Mesendoderm (in vitro differentiated cells): ENCODE data around the gene XPO5.

ENCODE experiments used
- DNase-seq: peaks from one replicate; pipeline ENCODE4 v3.0.0; 2013
- H2AK5ac ChIP-seq: 2 replicates; pipeline ENCODE4 v1.6.1; 2013; ENCODE audit warnings: low read length, inconsistent platforms
- H2BK120ac ChIP-seq: 2 replicates; pipeline ENCODE4 v1.6.1; 2013; ENCODE audit warnings: low read depth, mild to moderate bottlenecking, low read length, moderate library complexity, mixed read lengths
- H2BK15ac ChIP-seq: replicated peaks from 2 replicates; pipeline ENCODE4 v1.6.1; 2013; ENCODE audit warnings: low read depth, mild to moderate bottlenecking, moderate library complexity
- H2BK5ac ChIP-seq: 2 replicates; pipeline ENCODE4 v1.6.1; 2013; ENCODE audit warnings: low read length, inconsistent platforms
- H3K18ac ChIP-seq: 2 replicates; pipeline ENCODE4 v1.6.1; 2013; ENCODE audit warnings: mild to moderate bottlenecking, low read length, mixed read lengths
- H3K23ac ChIP-seq: one replicate; pipeline ENCODE4 v1.6.1; 2013; ENCODE audit warnings: low read length
- H3K27ac ChIP-seq: 2 replicates; pipeline ENCODE4 v1.5.1; 2013; ENCODE audit warnings: low read depth, mild to moderate bottlenecking, inconsistent platforms, low read length, moderate library complexity
- H3K27me3 ChIP-seq: 2 replicates; pipeline ENCODE4 v1.6.1; 2013; ENCODE audit warnings: low read length, control low read depth, mild to moderate bottlenecking, inconsistent platforms; ENCODE audit not compliant: insufficient read depth, poor library complexity
- H3K36me3 ChIP-seq: 2 replicates; pipeline ENCODE4 v1.6.1; 2013; ENCODE audit warnings: low read length, inconsistent platforms; ENCODE audit not compliant: control insufficient read depth, insufficient read depth
- H3K4ac ChIP-seq: one replicate; pipeline ENCODE4 v1.6.1; 2013; ENCODE audit warnings: low read depth, mild to moderate bottlenecking, low read length, moderate library complexity
- H3K4me1 ChIP-seq: 2 replicates; pipeline ENCODE4 v1.6.1; 2013; ENCODE audit warnings: low read depth, low read length, inconsistent platforms; ENCODE audit not compliant: control insufficient read depth
- H3K4me2 ChIP-seq: 2 replicates; pipeline ENCODE4 v1.6.1; 2013; ENCODE audit warnings: low read length
- H3K4me3 ChIP-seq: 2 replicates; pipeline ENCODE4 v1.5.1; 2013; ENCODE audit warnings: mild to moderate bottlenecking, low read length
- H3K56ac ChIP-seq: one replicate; pipeline ENCODE4 v1.6.1; 2013; ENCODE audit warnings: low read length
- H3K79me1 ChIP-seq: 2 replicates; pipeline ENCODE4 v1.6.1; 2013; ENCODE audit warnings: low read length, inconsistent platforms
- H3K79me2 ChIP-seq: 2 replicates; pipeline ENCODE4 v1.6.1; 2013; ENCODE audit warnings: mild to moderate bottlenecking, low read length; ENCODE audit not compliant: control insufficient read depth, insufficient read depth
- H3K9ac ChIP-seq: 2 replicates; pipeline ENCODE4 v1.6.1; 2013; ENCODE audit warnings: low read length, inconsistent platforms
- H4K5ac ChIP-seq: one replicate; pipeline ENCODE4 v1.6.1; 2013; ENCODE audit warnings: low read length
- H4K8ac ChIP-seq: one replicate; pipeline ENCODE4 v1.6.1; 2013; ENCODE audit warnings: low read depth, mild to moderate bottlenecking, control low read depth, low read length, moderate library complexity
- WGBS: extraction: QIAGEN DNeasy Blood & Tissue Kit; methylation state at CpG from one replicate; pipeline ENCODE4 v1.1.7; 2013; ENCODE audit warnings: low lambda C conversion rate, missing lambda C conversion rate; ENCODE audit not compliant: insufficient coverage; ENCODE audit errors: extremely low coverage; 5-methylcytosine and 5-hydroxymethylcytosine counted together

The XPO5 gene

DNA sequence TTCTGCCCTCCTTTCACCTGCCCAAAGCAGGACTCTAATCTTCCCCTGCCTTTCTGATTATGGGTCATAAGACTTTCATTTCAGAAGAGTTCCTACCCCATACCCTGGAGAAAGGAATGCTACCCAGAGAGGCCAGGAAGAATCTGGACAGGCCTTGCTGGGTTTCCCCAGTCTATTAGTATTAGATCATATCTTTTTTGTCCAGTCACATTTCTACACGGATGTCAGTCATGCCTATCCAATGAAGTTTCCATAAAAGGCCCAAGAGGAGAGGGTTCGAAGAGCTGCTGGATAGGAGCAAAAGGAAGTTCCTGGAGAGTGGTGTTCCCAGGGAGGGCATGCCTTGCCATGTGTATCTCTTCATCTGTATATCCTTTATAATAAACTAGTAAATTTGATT is 3.3 kb upstream of the XPO5 start:
- H4K8ac ChIP-seq = no peak overlapping the region
- no peak overlapping the region for H3K18ac ChIP-seq
- H3K23ac ChIP-seq = no peak overlapping the region
- no peak overlapping the region for H2BK120ac ChIP-seq
- H3K79me1 ChIP-seq = peaks cover 8% of the 10 kb centered on the region
- H3K79me2 ChIP-seq = peaks cover 24% of the 10 kb centered on the region
- no peak overlapping the region for H3K4ac ChIP-seq
- H4K5ac ChIP-seq = no peak overlapping the region
- no peak overlapping the region for H3K4me2 ChIP-seq
- no peak for DNase-seq
- no peak overlapping the region for H3K27ac ChIP-seq
- H2BK5ac ChIP-seq = no peak overlapping the region
- whole genome bisulfite sequencing = no CpG with 5 or more reads among the region's 2 CpGs
- H3K4me3 ChIP-seq = no peak overlapping the region
- peaks cover 2% of the 10 kb centered on the region for H3K4me1 ChIP-seq
- no peaks in the 10 kb centered on the region for H3K27me3 ChIP-seq
- H3K56ac ChIP-seq = no peak overlapping the region
- no peak overlapping the region for H3K9ac ChIP-seq
- no peak overlapping the region for H2AK5ac ChIP-seq
- no peaks in the 10 kb centered on the region for H3K36me3 ChIP-seq
- H2BK15ac ChIP-seq = no peak overlapping the region

- H3K23ac ChIP-seq = no peak overlapping the region
- WGBS = no CpG with 5 or more reads among the region's 3 CpGs
- no peak overlapping the region for H3K4me3 ChIP-seq
- peaks cover 26% of the 10 kb centered on the region for H3K79me2 ChIP-seq
- no peak overlapping the region for H2AK5ac ChIP-seq
- H3K9ac ChIP-seq = no peak overlapping the region
- no peak overlapping the region for H3K56ac ChIP-seq
- H4K5ac ChIP-seq = no peak overlapping the region
- no peaks in the 10 kb centered on the region for H3K36me3 ChIP-seq
- no peak overlapping the region for H2BK120ac ChIP-seq
- no peak overlapping the region for H3K4me2 ChIP-seq
- H2BK5ac ChIP-seq = no peak overlapping the region
- H3K79me1 ChIP-seq = peaks cover 8% of the 10 kb centered on the region
- no peaks in the 10 kb centered on the region for H3K27me3 ChIP-seq
- H3K4ac ChIP-seq = no peak overlapping the region
- H3K4me1 ChIP-seq = peaks cover 2% of the 10 kb centered on the region
- no peak overlapping the region for H3K18ac ChIP-seq
- H4K8ac ChIP-seq = no peak overlapping the region
- no peak for DNase-seq
- no peak overlapping the region for H2BK15ac ChIP-seq
- no peak overlapping the region for H3K27ac ChIP-seq
These were observed 2.9 kb upstream of the XPO5 start for GRCh38 chr6:43578748-43579147.

GRCh38 chr6:43575105-43575771 is 600 bp downstream of the XPO5 start:
- Histone ChIP-seq H3K23ac (peak overlapping the region; percentile 90), H2BK5ac (peak overlapping the region; percentile 70), H2AK5ac (no peak overlapping the region), H3K79me2 (peaks cover 28% of the 10 kb centered on the region), H4K5ac (no peak overlapping the region), H3K79me1 (peaks cover 12% of the 10 kb centered on the region), H2BK120ac (no peak overlapping the region), H3K4me3 (peak overlapping the region; percentile 94), H3K9ac (peak overlapping the region; percentile 97), H3K4me1 (peaks cover 2% of the 10 kb centered on the region), H3K18ac (peak overlapping the region; percentile 46), H3K27ac (peak overlapping the region; percentile 64), H3K36me3 (peaks cover 4% of the 10 kb centered on the region), H3K4ac (no peak overlapping the region), H3K27me3 (no peaks in the 10 kb centered on the region), H3K56ac (peak overlapping the region; percentile 100), H4K8ac (no peak overlapping the region), H2BK15ac (no peak overlapping the region), H3K4me2 (peak overlapping the region; percentile 98)
- peak; percentile 61 for DNase-seq
- WGBS = no CpG with 5 or more reads among the region's 38 CpGs

GRCh38 chr6:43572015-43572414 is 3.8 kb downstream of the XPO5 start:
- Histone ChIP-seq H2AK5ac (no peak overlapping the region), H3K4ac (no peak overlapping the region), H2BK120ac (no peak overlapping the region), H3K36me3 (peaks cover 11% of the 10 kb centered on the region), H3K4me3 (no peak overlapping the region), H3K18ac (no peak overlapping the region), H4K8ac (no peak overlapping the region), H3K9ac (no peak overlapping the region), H3K79me2 (peaks cover 21% of the 10 kb centered on the region), H4K5ac (no peak overlapping the region), H3K79me1 (peaks cover 6% of the 10 kb centered on the region), H3K27me3 (no peaks in the 10 kb centered on the region), H3K23ac (no peak overlapping the region), H3K56ac (no peak overlapping the region), H3K4me1 (peaks cover 2% of the 10 kb centered on the region), H3K27ac (no peak overlapping the region), H2BK15ac (no peak overlapping the region), H3K4me2 (no peak overlapping the region), H2BK5ac (no peak overlapping the region)
- WGBS = no CpG with 5 or more reads among the region's 4 CpGs
- no peak for DNase-seq

DNA sequence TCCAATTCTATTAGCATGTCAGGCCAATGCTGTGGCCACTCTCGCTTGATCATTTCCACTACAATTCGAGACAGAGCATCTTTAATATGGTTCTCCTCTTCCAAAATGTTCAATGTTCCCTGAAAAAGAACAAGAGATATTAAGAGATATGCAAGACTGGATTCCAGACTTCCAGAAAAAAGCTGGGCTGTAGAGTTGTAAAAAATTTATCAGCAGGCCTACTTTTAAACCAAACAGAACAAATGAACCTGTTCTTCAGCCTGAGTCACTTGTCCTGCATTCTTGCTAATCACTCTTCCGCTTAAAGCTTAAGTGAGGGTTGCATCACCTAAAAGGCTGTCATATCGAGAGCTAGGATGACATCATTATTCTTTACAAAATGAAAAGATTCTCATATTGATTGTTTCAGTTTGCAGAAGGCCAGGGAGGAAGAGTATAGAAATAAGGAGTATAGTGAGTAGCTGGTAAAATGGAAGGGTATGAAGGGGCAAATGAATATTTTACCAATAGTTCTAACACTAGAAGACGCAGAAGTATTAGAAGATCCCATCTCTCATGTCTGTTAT is 4.9 kb downstream of the XPO5 start:
- no peak overlapping the region for H4K5ac ChIP-seq
- no peak overlapping the region for H2BK120ac ChIP-seq
- no peak overlapping the region for H2BK5ac ChIP-seq
- peaks cover 2% of the 10 kb centered on the region for H3K4me1 ChIP-seq
- H3K23ac ChIP-seq = no peak overlapping the region
- H3K79me2 ChIP-seq = peaks cover 19% of the 10 kb centered on the region
- peak; percentile 60 for DNase-seq
- no peak overlapping the region for H3K56ac ChIP-seq
- no peak overlapping the region for H3K4me2 ChIP-seq
- no peak overlapping the region for H2BK15ac ChIP-seq
- H3K18ac ChIP-seq = no peak overlapping the region
- WGBS = no CpG with 5 or more reads among the region's 5 CpGs
- H3K4ac ChIP-seq = no peak overlapping the region
- no peak overlapping the region for H3K4me3 ChIP-seq
- H3K27ac ChIP-seq = no peak overlapping the region
- H3K36me3 ChIP-seq = peaks cover 14% of the 10 kb centered on the region
- H2AK5ac ChIP-seq = no peak overlapping the region
- no peak overlapping the region for H3K9ac ChIP-seq
- no peak overlapping the region for H4K8ac ChIP-seq
- peaks cover 6% of the 10 kb centered on the region for H3K79me1 ChIP-seq
- H3K27me3 ChIP-seq = no peaks in the 10 kb centered on the region

GRCh38 chr6:43559328-43559727 is 16.5 kb downstream of the XPO5 start:
- Histone ChIP-seq H3K18ac (no peak overlapping the region), H3K79me2 (no peaks in the 10 kb centered on the region), H3K56ac (no peak overlapping the region), H3K9ac (no peak overlapping the region), H3K27me3 (no peaks in the 10 kb centered on the region), H2BK15ac (no peak overlapping the region), H3K4ac (no peak overlapping the region), H3K4me1 (no peaks in the 10 kb centered on the region), H3K79me1 (no peaks in the 10 kb centered on the region), H2BK5ac (no peak overlapping the region), H3K4me2 (no peak overlapping the region), H4K8ac (no peak overlapping the region), H3K36me3 (peaks cover 16% of the 10 kb centered on the region), H2BK120ac (no peak overlapping the region), H3K23ac (no peak overlapping the region), H3K4me3 (no peak overlapping the region), H4K5ac (no peak overlapping the region), H3K27ac (no peak overlapping the region), H2AK5ac (no peak overlapping the region)
- DNase-seq = no peak
